ENCODE measurements around the gene ARPP21.

DNA sequence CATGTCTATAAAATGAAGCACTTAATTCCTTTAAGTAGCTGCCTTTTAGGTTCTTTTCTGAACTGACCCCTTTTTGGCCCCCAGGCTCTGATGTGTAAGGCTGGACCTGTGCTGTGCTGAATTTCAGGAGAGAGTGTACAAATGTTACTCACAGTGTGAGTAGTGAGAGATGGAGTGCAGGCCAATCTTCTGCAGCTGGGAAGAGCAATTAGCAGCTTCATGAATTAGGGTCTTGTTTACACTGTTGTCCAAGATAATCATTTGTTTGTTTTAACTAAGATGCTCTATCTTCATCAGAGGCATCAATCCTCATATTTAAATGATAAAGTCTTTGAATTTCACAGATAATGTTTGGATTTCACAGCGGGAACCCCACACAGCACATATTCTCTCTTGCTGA, 19.4 kb downstream of the ARPP21 start:
- TF ChIP-seq EZH2phosphoT487 (IDR thresholded peaks at IDR 0.05; ENCODE audit: insufficient read depth, low read depth) (no peak), EZH2 (IDR thresholded peaks at IDR 0.05; ENCODE audit: insufficient read depth, poor library complexity, severe bottlenecking) (no peak)
